ENCODE data around the gene LDHAL6B.

The LDHAL6B gene

DNA sequence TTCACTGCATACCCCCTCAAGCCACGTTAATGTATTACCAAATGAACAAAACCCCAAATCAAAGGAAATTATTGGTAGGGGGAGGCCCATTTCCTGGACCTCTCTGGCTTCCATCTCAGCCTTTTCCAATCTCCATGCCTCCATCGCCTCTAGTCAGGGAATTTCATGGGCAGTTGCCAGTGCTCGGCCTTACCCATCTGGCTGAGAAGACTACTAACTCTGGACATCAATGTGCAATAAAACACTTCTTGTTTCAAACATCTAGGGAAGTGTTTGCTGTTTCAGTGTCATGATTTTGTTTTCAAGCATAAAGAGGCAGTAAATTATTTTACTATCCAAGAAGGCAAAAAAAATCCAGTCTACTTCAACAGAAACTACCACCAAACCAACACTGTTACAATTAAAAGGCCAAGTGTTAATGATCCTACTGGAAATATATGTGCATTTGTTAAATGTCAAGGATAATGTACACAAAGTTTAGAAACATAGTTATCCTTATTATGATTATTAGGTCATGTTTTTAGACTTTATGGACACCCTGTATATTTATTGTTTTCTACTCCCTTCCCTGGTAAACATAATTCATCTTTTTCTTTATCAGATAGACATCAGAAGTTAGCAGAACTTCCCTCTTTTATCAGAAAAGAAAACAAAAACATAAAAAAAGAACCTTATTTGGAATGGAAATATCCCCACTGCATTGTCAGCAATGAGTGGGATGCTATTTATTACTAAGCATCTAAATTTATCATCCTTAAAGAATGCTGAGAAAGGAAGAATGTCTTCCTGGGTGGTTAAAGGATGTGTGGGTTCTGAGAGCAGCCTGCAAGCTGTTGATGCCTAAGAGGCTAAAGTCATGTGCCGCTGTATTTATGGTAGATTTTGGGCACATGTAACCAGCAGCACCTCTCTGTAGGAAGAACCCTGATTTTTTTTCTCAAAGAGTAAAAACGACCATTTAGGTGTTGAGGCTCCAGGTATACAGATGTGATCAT is 15.2 kb downstream of the LDHAL6B start:
- H3K36me3 ChIP-seq (ENCODE audit: insufficient read depth), result no peaks in the 10 kb centered on the region
- H3K4me3 ChIP-seq (IDR thresholded peaks at IDR 0.05; ENCODE audit: insufficient read depth, low read depth, low read length), result no peak overlapping the region
- no peak overlapping the region for H3K4me2 ChIP-seq
- H3K4me1 ChIP-seq (ENCODE audit: low read depth, poor library complexity, severe bottlenecking), result no peaks in the 10 kb centered on the region
- no peaks in the 10 kb centered on the region for H4K20me1 ChIP-seq (ENCODE audit: insufficient read depth)
- H3K79me2 ChIP-seq (ENCODE audit: insufficient read depth, low read depth), result no peaks in the 10 kb centered on the region
- H2AFZ ChIP-seq (ENCODE audit: low read depth), result no peak overlapping the region
- H3K27me3 ChIP-seq (ENCODE audit: insufficient read depth, low read depth), result no peaks in the 10 kb centered on the region
- no peak overlapping the region for H3K9ac ChIP-seq
- TF ChIP-seq, protein P1, sequence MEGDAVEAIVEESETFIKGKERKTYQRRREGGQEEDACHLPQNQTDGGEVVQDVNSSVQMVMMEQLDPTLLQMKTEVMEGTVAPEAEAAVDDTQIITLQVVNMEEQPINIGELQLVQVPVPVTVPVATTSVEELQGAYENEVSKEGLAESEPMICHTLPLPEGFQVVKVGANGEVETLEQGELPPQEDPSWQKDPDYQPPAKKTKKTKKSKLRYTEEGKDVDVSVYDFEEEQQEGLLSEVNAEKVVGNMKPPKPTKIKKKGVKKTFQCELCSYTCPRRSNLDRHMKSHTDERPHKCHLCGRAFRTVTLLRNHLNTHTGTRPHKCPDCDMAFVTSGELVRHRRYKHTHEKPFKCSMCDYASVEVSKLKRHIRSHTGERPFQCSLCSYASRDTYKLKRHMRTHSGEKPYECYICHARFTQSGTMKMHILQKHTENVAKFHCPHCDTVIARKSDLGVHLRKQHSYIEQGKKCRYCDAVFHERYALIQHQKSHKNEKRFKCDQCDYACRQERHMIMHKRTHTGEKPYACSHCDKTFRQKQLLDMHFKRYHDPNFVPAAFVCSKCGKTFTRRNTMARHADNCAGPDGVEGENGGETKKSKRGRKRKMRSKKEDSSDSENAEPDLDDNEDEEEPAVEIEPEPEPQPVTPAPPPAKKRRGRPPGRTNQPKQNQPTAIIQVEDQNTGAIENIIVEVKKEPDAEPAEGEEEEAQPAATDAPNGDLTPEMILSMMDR (conservative IDR thresholded peaks at IDR 0.05; ENCODE audit: low read depth, low read length), result no peak
- no peak overlapping the region for H3K27ac ChIP-seq

DNA sequence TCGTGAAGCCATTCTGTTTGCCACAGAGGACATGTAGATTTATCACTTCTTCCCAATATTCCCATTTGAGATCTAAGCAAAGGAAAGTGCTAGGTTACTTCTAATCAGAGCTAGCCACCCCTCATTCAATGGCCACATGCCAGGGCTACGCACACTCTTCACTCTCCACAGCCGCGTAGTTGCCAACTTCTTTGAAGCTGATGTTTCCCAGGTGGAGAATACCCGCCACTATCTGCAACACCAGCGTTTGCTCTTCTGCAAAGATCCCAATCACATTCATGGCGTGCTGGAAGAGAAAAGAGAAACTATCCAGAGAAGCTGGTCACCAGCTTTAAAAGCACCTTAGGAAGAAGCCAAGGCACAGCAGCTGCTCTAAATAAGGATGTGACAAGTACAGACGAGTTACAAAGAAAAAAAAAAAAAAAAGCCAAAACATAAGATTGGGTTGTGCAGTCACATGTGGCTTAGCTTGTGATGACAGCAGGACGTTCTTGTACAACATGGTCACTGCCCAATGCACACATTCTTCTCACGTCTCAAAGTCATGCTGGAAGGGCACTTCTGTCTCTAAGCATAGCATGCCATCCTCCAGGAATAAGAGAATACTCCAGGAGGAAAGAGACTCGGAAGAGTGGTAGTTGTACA is 16.4 kb downstream of the LDHAL6B start:
- no peak overlapping the region for H3K4me3 ChIP-seq (IDR thresholded peaks at IDR 0.05; ENCODE audit: insufficient read depth, low read depth, low read length)
- no peak overlapping the region for H3K9ac ChIP-seq
- no peak overlapping the region for H3K4me2 ChIP-seq
- H4K20me1 ChIP-seq (ENCODE audit: insufficient read depth), result no peaks in the 10 kb centered on the region
- H3K36me3 ChIP-seq (ENCODE audit: insufficient read depth), result no peaks in the 10 kb centered on the region
- no peaks in the 10 kb centered on the region for H3K4me1 ChIP-seq (ENCODE audit: low read depth, poor library complexity, severe bottlenecking)
- H3K79me2 ChIP-seq (ENCODE audit: insufficient read depth, low read depth), result no peaks in the 10 kb centered on the region
- no peak overlapping the region for H2AFZ ChIP-seq (ENCODE audit: low read depth)
- no peaks in the 10 kb centered on the region for H3K27me3 ChIP-seq (ENCODE audit: insufficient read depth, low read depth)
- TF ChIP-seq, protein P1 (conservative IDR thresholded peaks at IDR 0.05; ENCODE audit: low read depth, low read length), result no peak
- H3K27ac ChIP-seq, result no peak overlapping the region

GRCh38 chr15:59223736-59224135 is 17.1 kb downstream of the LDHAL6B start:
- H3K79me2 ChIP-seq (ENCODE audit: insufficient read depth, low read depth), result no peaks in the 10 kb centered on the region
- no peak overlapping the region for H3K4me2 ChIP-seq
- H3K27me3 ChIP-seq (ENCODE audit: insufficient read depth, low read depth), result no peaks in the 10 kb centered on the region
- H3K9ac ChIP-seq, result no peak overlapping the region
- H2AFZ ChIP-seq (ENCODE audit: low read depth), result no peak overlapping the region
- no peaks in the 10 kb centered on the region for H3K4me1 ChIP-seq (ENCODE audit: low read depth, poor library complexity, severe bottlenecking)
- H3K36me3 ChIP-seq (ENCODE audit: insufficient read depth), result no peaks in the 10 kb centered on the region
- no peaks in the 10 kb centered on the region for H4K20me1 ChIP-seq (ENCODE audit: insufficient read depth)
- TF ChIP-seq, protein P1 (conservative IDR thresholded peaks at IDR 0.05; ENCODE audit: low read depth, low read length), result no peak
- no peak overlapping the region for H3K4me3 ChIP-seq (IDR thresholded peaks at IDR 0.05; ENCODE audit: insufficient read depth, low read depth, low read length)
- H3K27ac ChIP-seq, result no peak overlapping the region

DNA sequence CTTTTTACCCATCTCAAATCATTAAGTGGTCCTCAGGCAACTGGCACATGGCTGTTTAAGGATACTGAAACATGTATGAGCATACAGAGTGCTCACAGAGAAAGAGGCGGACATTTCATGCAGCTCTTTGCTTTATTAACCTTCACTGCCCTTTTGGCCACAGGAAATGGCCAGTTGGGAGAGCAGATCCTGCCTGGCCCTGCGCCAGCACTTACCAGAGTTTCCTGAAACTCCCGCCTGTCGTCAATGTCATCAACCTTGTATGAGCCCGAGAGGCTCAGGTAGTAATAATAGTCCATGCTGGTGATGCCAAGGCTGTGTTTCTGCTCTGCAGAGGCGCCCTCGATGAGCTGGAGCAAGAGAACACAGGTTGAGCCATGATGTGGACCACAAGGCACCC is 17.8 kb downstream of the LDHAL6B start:
- Histone ChIP-seq H3K27ac (no peak overlapping the region), H3K4me1 (ENCODE audit: low read depth, poor library complexity, severe bottlenecking) (no peaks in the 10 kb centered on the region), H2AFZ (ENCODE audit: low read depth) (no peak overlapping the region), H4K20me1 (ENCODE audit: insufficient read depth) (no peaks in the 10 kb centered on the region), H3K4me3 (IDR thresholded peaks at IDR 0.05; ENCODE audit: insufficient read depth, low read depth, low read length) (no peak overlapping the region), H3K9ac (no peak overlapping the region), H3K79me2 (ENCODE audit: insufficient read depth, low read depth) (no peaks in the 10 kb centered on the region), H3K27me3 (ENCODE audit: insufficient read depth, low read depth) (no peaks in the 10 kb centered on the region), H3K36me3 (ENCODE audit: insufficient read depth) (no peaks in the 10 kb centered on the region), H3K4me2 (no peak overlapping the region)
- TF ChIP-seq, protein P1 (conservative IDR thresholded peaks at IDR 0.05; ENCODE audit: low read depth, low read length), result no peak
